H1 (cell line): ENCODE results near the gene TRHDE. TPM values are rescaled to one million over a fixed set of nuclear protein-coding genes. Genes with fewer than 3 reads are reported as not detected.

Experiments
- CHD7 ChIP-seq: fragments of 300-600 bp; sonication (generic); IDR thresholded peaks from 2 replicates; pipeline ENCODE4 v1.7.1; 2012; ENCODE audit warnings: low read length, moderate library complexity, mild to moderate bottlenecking, inconsistent platforms; ENCODE audit not compliant: insufficient replicate concordance
- CTCF ChIP-seq, 3 experiments: IDR thresholded peaks; 1 replicate in 2 of 3; 2 replicates in 1 of 3; pipeline versions ENCODE4 v1.5.1 to v1.6.1; 2011; ENCODE audit warnings: low read length in 3 of 3, mild to moderate bottlenecking in 3 of 3, inconsistent platforms in 2 of 3, low read depth in 1 of 3, moderate library complexity in 1 of 3; ENCODE audit not compliant: insufficient read depth in 1 of 3; ENCODE audit errors: control extremely low read depth in 1 of 3
- EZH2 ChIP-seq: fragments of 200-600 bp; sonication (generic); IDR thresholded peaks from 2 replicates; pipeline ENCODE4 v1.7.1; 2012; ENCODE audit warnings: low read depth, mild to moderate bottlenecking, moderate library complexity, low read length, inconsistent platforms; ENCODE audit not compliant: severe bottlenecking
- MAX ChIP-seq: IDR thresholded peaks from 2 replicates; pipeline ENCODE4 v1.6.1; 2012; ENCODE audit warnings: inconsistent platforms
- NRF1 ChIP-seq: IDR thresholded peaks from 2 replicates; pipeline ENCODE4 v1.6.1; 2011; ENCODE audit warnings: mild to moderate bottlenecking, low read depth, low read length, improper control_type of control experiment
- PHF8 ChIP-seq: fragments of 200-600 bp; sonication (generic); conservative IDR thresholded peaks from 2 replicates; pipeline ENCODE4 v1.7.1; 2012; ENCODE audit warnings: low read depth, mild to moderate bottlenecking, inconsistent platforms, low read length, moderate library complexity
- RBBP5 ChIP-seq: IDR thresholded peaks from 2 replicates; pipeline ENCODE4 v1.7.1; 2012; ENCODE audit warnings: low read depth, mild to moderate bottlenecking, inconsistent platforms, low read length, moderate library complexity, borderline replicate concordance
- TCF12 ChIP-seq: IDR thresholded peaks from 2 replicates; pipeline ENCODE4 v1.6.1; 2011; ENCODE audit warnings: low read depth, mild to moderate bottlenecking, low read length
- TEAD4 ChIP-seq: IDR thresholded peaks from 2 replicates; pipeline ENCODE4 v1.6.1; 2012; ENCODE audit warnings: low read depth, low read length, inconsistent platforms, mixed read lengths
- polyA plus RNA-seq, 7 experiments: library from polyadenylated mRNA; depleted of rRNA in 3 of 7; stranded (reverse) in 5 of 7; unstranded in 2 of 7; fragments of >200 nt in 5 of 7; fragments of 200-250 nt in 2 of 7; gene quantifications; 1 replicate in 5 of 7; 2 replicates in 1 of 7; 4 replicates in 1 of 7; pipeline versions ENCODE4 v1.2.1 to v1.2.3, GENCODE V29; 2011 to 2013; ENCODE audit warnings: missing spikeins in 2 of 7, mixed read lengths in 2 of 7
- total RNA-seq: library from RNA; stranded (reverse); fragmentation: NEBNext Ultra II Directional; extraction: Animal tissue kit (Norgen Biotek cat#: 25700); gene quantifications from 2 replicates; pipeline ENCODE4 v1.2.1, GENCODE V29; 2021

The TRHDE gene
- total and polyA plus RNA-seq, 2 of the 8 experiments (the other 6 are each of a cell fraction or from before 2014, with no cell fraction given): 1.3 to 5.0 TPM

GRCh38 chr12:72286526-72286925, 14.4 kb downstream of the TRHDE start (continued):
- TF ChIP-seq CHD7: no peak
- TF ChIP-seq MAX: no peak
- TF ChIP-seq NRF1: no peak
- no peak for TF ChIP-seq PHF8
- TF ChIP-seq CTCF (IDR thresholded peaks at IDR 0.05; ENCODE audit: control extremely low read depth in 1 of 3, insufficient read depth in 1 of 3, low read depth in 1 of 3, low read length in 3 of 3): no peak
- TF ChIP-seq EZH2: no peak
- TF ChIP-seq RBBP5: no peak
- no peak for TF ChIP-seq TEAD4
- no peak for TF ChIP-seq TCF12
